Embryonic facial prominence (tissue), 1 donor: ENCODE measurements around the gene ENTPD6.
A peak's percentile ranks its signal among the peaks of the same experiment; 100 is the strongest.
"Not testable (repeated sequence)": the region's sequence is repeated elsewhere in the genome, so short reads cannot be mapped to it uniquely, and the experiment has no call there.

Experiments used
- DNase-seq: peaks from one replicate; pipeline ENCODE4 v3.0.0-alpha.2; 2016; ENCODE audit errors: extremely low spot score

Gene ENTPD6

DNA sequence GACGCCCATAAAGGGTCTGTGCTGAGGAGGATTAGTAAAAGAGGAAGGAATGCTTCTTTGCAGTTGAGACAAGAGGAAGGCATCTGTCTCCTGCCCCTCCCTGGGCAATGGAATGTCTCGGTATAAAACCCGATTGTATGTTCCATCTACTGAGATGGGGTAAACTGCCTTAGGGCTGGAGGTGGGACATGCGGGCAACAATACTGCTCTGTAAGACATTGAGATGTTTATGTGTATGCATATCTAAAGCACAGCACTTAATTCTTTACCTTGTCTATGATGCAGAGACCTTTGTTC, 46.1 kb downstream of the ENTPD6 start:
- DNase-seq, result not testable (repeated sequence)

DNA sequence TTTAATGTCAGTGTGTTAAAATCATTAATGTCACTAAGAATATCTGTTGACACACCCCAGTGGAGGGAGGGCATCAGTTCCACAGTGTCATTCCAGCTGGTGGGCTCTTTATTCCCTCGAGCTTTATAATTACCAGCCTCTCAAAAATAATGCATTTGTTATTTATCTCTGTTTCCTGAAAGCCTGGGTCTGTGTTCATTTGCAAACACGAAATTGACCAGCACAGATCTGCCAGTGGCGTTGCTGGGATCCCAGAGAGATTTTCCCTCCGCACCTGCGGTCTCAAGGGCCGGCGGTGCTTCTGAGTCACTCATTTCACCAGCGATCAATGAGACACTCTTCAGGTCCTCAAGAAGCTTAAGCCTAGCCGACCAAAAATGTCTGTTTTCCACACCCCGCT, 46.7 kb downstream of the ENTPD6 start:
- no peak for DNase-seq

DNA sequence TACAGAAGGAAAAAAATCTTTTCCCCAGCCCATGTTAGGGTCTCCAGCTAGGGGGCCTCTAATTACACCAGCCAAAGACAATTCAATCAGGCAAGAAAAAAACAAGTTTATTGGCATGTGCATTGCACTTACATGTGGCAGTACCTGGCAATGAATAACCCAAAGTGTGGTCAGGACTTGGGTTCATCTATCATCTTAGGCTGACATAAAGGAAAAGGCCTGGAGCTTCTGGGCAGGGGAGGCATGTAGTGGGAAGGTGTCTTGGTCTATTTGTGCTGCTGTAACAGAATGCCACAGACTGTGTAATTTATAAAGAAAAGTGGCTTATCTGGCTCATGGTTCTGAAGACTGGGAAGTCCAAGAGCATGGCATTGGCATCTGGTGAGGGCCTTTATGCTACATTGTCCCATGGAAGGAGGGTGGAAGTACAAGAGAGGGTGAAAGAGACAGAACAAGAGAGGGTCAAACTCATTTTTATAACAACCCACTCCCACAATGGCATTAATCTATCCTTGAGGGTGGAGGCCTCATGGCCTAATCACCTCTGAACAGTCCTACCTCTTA, 48.0 kb downstream of the ENTPD6 start:
- DNase-seq, result no peak

GRCh38 chr20:25244976-25245375, 49.5 kb downstream of the ENTPD6 start:
- DNase-seq, result no peak

DNA sequence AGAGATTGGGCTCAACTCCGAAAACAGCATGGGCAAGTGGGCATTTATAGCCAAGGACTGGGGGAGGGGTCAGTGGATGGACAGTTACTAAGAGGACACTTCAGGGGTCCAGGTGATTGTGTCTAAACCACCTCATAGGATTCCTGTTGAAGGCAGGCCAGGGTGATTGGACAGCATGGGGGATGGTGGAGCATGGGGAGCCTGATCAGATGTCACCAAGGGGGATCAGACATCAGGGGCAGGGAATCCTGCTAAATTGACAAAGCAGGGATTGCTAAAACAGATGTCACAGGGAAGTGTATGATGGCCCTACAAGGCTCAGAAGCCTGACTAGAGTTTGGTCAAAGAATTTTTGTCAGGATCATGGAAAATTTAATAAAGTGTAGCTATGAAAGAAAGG, 49.9 kb downstream of the ENTPD6 start:
- no peak for DNase-seq

DNA sequence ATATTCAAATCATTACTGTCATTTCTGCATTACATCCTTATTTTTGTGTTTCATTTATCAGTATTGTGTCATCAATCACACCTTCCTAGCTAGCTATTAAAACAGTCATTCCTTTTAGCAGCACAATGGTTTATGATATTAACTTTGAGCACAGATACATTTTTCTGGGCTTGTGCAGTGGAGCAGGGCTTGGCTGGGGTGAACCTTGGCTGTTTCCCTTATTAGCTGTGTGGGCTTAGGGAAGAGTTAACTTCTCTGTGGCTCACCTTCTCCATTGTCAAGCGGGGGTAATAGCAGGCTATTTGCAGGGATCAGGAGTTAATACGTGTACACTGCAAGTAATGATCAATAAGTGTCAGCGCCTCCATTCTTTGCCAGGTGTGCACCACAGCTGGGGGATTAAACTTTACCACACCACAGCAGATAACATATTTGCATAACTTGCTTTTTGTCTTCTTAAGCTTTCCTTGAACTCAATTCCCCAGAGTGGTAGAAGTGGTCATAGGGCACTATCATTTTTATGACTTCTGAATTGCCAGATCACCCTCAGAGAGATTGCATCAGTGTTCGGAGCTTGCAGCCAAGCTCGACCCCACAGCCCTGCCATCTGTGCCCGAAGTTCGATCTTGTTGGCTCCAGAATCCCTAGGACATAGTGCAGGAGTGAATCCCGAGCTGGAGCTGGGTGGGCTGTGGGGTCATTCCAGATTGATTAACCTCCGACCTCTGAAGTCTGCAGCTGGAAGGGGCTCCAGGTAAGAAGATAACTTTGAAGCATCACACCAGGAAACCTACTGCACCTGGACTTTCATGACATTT, 50.9 kb downstream of the ENTPD6 start:
- DNase-seq, result no peak

- DNase-seq, result no peak
These were observed 51.5 kb downstream of the ENTPD6 start for GRCh38 chr20:25247000-25247517.

- no peak for DNase-seq
These were observed 52.0 kb downstream of the ENTPD6 start for GRCh38 chr20:25247518-25247955.

- DNase-seq, result peak; percentile 42
These were observed 52.7 kb downstream of the ENTPD6 start, which contains the start of gene PYGB for GRCh38 chr20:25247956-25248785. PYGB (plus strand) TSS chr20:25248085; CDS start chr20:25248179, 94 bp downstream.

- no peak for DNase-seq
These were observed 53.3 kb downstream of the ENTPD6 start for GRCh38 chr20:25248786-25249172.

DNA sequence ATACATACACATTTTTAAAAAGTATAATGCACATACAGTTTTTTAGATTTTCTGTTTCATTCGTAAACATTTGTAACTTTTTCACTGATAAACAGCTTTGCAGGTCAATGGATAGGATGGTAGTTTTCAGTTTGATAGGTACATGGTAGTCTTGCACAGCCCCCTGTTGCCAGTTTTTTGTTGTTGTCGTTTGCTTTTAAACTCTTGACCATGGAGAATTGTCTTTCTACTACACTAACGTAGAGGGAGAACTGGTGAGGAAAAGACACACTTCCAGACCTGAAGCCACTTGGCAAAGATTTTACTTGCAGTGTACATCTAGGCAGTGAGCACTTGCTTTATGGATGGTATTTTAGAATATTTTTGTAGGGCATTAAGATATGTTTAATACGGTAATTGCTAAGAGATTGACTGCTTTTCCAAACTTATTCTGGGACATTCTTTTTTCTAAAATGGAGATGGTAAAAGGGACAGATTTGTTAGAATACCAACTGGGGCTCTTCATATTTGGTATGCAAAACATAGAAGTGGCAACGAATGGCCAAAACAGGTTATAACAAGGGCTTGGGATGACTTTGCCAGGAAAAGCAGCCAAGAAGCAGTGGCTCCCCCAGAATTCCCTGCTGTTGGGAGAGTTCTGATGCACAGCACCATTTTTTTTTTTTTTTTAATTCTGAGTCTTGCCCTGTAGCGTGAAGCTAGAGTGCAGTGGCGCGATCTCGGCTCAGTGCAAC, 53.9 kb downstream of the ENTPD6 start:
- no peak for DNase-seq

DNA sequence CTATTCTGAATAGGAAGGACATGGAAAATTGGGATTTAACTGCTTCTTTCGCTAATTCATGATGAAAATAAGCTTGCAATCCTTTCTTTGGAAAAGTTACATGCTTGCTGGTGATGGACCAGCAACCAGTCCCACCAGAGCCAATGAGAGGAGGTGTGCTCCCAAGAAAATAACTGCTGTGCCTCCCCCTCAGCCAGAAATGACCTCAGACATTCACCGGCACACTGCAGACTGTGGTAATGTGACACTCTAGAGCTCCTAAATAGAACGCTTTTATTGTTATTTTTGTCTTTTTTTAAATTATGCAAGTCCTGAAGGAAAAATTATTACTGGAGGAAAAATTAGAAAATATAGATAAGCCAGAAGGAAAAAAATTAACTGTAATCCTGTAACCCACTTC, 55.0 kb downstream of the ENTPD6 start:
- no peak for DNase-seq

GRCh38 chr20:25251019-25251418, 55.5 kb downstream of the ENTPD6 start:
- no peak for DNase-seq

GRCh38 chr20:25251558-25251957, 56.0 kb downstream of the ENTPD6 start:
- DNase-seq, result no peak

GRCh38 chr20:25252230-25252651, 56.7 kb downstream of the ENTPD6 start:
- DNase-seq, result no peak

GRCh38 chr20:25252686-25253421, 57.3 kb downstream of the ENTPD6 start:
- no peak for DNase-seq

- DNase-seq, result no peak
These were observed 58.2 kb downstream of the ENTPD6 start for GRCh38 chr20:25253606-25254275.

DNA sequence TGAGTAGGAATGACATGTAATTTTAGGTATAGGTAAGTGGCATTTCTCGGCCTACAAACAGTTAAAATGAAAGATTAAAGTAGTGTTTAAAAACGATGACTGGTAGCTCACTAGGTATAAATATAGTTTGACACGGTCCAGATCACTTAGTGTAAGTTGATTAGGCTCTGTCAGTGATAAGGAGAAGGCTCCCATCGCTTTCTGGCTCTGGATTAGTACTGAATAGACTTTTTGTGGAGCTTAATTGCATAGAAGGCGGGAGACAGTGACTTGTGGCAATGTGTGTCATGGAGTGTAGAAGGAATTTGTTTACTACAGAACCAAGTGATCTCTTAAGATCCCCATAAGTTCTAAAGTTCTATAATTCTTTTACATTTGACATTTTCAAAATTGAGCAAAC, 59.1 kb downstream of the ENTPD6 start:
- no peak for DNase-seq

DNA sequence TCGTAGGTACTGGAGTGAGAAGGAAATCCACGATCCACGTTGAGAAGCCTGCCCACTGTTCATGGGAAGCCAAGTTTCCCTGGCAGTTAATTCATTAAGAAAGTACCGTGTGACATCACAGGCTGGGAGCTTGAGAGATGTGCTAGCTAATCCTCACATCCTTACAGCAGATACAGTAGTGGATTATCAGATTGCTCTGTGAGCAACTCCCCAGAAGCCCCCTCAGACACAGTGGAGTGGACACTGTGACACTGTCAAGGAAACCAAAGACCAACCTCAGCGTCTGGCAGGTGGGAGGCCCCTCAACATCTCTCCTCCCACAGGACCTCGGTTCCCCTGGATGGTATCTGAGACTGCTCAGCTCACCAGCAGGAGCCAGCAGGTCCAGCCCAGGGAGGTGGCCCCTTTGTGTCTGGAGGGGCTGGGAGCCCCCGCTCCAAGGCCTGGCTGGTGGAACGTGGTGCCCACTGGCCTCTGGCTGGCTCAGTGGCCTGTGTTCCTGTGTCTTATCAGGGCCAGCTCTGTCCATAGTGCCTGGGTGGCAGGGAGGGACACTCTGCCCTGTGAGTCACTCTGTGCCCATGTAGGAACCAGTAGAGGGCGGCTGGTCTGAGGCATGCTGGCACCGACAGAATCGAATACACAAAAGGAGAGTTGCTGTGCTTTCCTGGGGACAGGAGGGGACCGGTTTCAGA, 59.6 kb downstream of the ENTPD6 start:
- DNase-seq, result no peak
